DMS 273 (cell line): ENCODE measurements around the gene FANCG.

ENCODE experiments used
- DNase-seq: peaks from one replicate; lab custom pipeline; 2025; ENCODE audit not compliant: unreplicated experiment; lab: John Stamatoyannopoulos, UW

FANCG gene

DNA sequence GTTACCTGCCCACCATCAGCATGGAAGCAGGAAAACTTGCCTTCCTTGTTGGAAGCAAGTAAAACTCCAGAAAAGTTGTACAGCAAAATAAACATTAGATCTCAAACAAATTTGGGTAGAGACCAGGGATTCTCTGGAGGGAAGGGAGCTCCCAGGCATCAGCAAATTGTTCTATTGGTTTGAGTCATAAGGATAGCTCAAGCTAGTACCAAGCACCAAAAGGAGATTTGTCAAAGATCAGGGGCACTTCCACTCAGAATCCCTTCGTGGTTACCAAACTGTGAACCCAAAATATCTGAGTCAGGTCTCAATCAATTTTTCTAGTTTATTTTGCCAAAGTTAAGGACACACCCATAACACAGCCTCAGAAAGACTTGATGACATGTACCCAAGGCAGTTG is 52.4 kb downstream of the FANCG start:
- no peak for DNase-seq

DNA sequence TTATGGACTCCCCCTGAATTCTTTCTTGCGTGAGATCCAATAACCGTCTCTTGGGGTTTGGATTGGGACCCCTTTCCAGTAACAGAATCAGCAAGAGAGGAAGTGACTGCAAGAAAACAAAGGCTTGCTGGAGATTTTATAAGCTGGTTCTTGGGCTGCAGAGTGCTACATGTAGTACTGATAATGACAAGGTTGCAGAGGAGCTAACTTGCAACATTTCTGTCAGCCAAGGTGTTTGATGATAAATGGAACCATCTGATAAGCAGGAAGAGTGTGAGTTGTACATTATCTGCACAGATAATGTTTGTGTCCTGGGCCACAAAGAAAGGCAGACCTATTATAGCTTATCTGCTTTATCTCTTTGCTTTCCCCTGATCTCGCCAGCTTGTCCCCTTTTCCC is 53.1 kb downstream of the FANCG start:
- no peak for DNase-seq
